ENCODE measurements around the gene MGST3.

GRCh38 chr1:165645654-165646366 lies 14.8 kb downstream of the MGST3 start:
- TF ChIP-seq CTCF (IDR thresholded peaks at IDR 0.05) (no peak), EZH2 (IDR thresholded peaks at IDR 0.05; ENCODE audit: borderline replicate concordance, insufficient read depth, low read depth, low read length, poor library complexity, severe bottlenecking) (no peak)

Data from B cell (primary cell).